Measurements from ENCODE around the gene ANKRD13C. TPM values are rescaled to one million over a fixed set of nuclear protein-coding genes. Genes with fewer than 3 reads are reported as not detected.

The ANKRD13C gene
- total RNA-seq, 2 donors from 2014 or later: 22.6 to 25.2 TPM

GRCh38 chr1:70247122-70247521, 107.4 kb downstream of the ANKRD13C start:
- no peaks in the 10 kb centered on the region for H3K9me3 Mint-ChIP-seq
- H3K36me3 ChIP-seq (ENCODE audit: control insufficient read depth, insufficient read depth, low read length): peaks cover 100% of the 10 kb centered on the region

GRCh38 chr1:70239940-70240339, 114.6 kb downstream of the ANKRD13C start:
- DNase-seq: no peak
- H3K9ac ChIP-seq (ENCODE audit: extremely low read depth, low read length, poor library complexity, severe bottlenecking): no peak overlapping the region
- H3K36me3 ChIP-seq (ENCODE audit: control insufficient read depth, insufficient read depth, low read length): peaks cover 98% of the 10 kb centered on the region
- Mint-ChIP-seq H3K27me3 (ENCODE audit: insufficient read depth) (no peaks in the 10 kb centered on the region), H3K4me1 (peaks cover 3% of the 10 kb centered on the region), H3K4me3 (no peak overlapping the region), H3K27ac (no peak overlapping the region), H3K36me3 (ENCODE audit: low read depth) (peaks cover 78% of the 10 kb centered on the region), H3K9me3 (no peaks in the 10 kb centered on the region)
- H3K27ac ChIP-seq (ENCODE audit: low read depth, low read length): no peak overlapping the region
- TF ChIP-seq, protein P1, sequence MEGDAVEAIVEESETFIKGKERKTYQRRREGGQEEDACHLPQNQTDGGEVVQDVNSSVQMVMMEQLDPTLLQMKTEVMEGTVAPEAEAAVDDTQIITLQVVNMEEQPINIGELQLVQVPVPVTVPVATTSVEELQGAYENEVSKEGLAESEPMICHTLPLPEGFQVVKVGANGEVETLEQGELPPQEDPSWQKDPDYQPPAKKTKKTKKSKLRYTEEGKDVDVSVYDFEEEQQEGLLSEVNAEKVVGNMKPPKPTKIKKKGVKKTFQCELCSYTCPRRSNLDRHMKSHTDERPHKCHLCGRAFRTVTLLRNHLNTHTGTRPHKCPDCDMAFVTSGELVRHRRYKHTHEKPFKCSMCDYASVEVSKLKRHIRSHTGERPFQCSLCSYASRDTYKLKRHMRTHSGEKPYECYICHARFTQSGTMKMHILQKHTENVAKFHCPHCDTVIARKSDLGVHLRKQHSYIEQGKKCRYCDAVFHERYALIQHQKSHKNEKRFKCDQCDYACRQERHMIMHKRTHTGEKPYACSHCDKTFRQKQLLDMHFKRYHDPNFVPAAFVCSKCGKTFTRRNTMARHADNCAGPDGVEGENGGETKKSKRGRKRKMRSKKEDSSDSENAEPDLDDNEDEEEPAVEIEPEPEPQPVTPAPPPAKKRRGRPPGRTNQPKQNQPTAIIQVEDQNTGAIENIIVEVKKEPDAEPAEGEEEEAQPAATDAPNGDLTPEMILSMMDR (conservative IDR thresholded peaks at IDR 0.05): no peak
- no peaks in the 10 kb centered on the region for H3K27me3 ChIP-seq (ENCODE audit: control insufficient read depth, insufficient read depth, low read length, poor library complexity, severe bottlenecking)
- no peaks in the 10 kb centered on the region for H3K4me1 ChIP-seq (ENCODE audit: control insufficient read depth, insufficient read depth, low read length)
- no peaks in the 10 kb centered on the region for H3K9me3 ChIP-seq (ENCODE audit: control insufficient read depth, low read length)
- no peak overlapping the region for H3K4me3 ChIP-seq (ENCODE audit: low read length)

More at GRCh38 chr1:70247122-70247521, 107.4 kb downstream of the ANKRD13C start:
- Mint-ChIP-seq H3K27me3 (ENCODE audit: insufficient read depth) (no peaks in the 10 kb centered on the region), H3K4me1 (peaks cover 3% of the 10 kb centered on the region), H3K36me3 (ENCODE audit: low read depth) (peaks cover 84% of the 10 kb centered on the region), H3K27ac (no peak overlapping the region), H3K4me3 (no peak overlapping the region)
- H3K9ac ChIP-seq (ENCODE audit: extremely low read depth, low read length, poor library complexity, severe bottlenecking): no peak overlapping the region
- DNase-seq: no peak
- no peaks in the 10 kb centered on the region for H3K9me3 ChIP-seq (ENCODE audit: control insufficient read depth, low read length)
- TF ChIP-seq, protein P1 (conservative IDR thresholded peaks at IDR 0.05): no peak
- H3K27ac ChIP-seq (ENCODE audit: low read depth, low read length): no peak overlapping the region
- no peaks in the 10 kb centered on the region for H3K27me3 ChIP-seq (ENCODE audit: control insufficient read depth, insufficient read depth, low read length, poor library complexity, severe bottlenecking)
- no peak overlapping the region for H3K4me3 ChIP-seq (ENCODE audit: low read length)
- no peaks in the 10 kb centered on the region for H3K4me1 ChIP-seq (ENCODE audit: control insufficient read depth, insufficient read depth, low read length)

GRCh38 chr1:70234733-70235132, 119.8 kb downstream of the ANKRD13C start:
- H3K9me3 Mint-ChIP-seq: no peaks in the 10 kb centered on the region
- H3K36me3 ChIP-seq (ENCODE audit: control insufficient read depth, insufficient read depth, low read length): peaks cover 99% of the 10 kb centered on the region
- H3K27ac ChIP-seq (ENCODE audit: low read depth, low read length): no peak overlapping the region

More at GRCh38 chr1:70234733-70235132, 119.8 kb downstream of the ANKRD13C start:
- no peaks in the 10 kb centered on the region for H3K27me3 ChIP-seq (ENCODE audit: control insufficient read depth, insufficient read depth, low read length, poor library complexity, severe bottlenecking)
- H3K9ac ChIP-seq (ENCODE audit: extremely low read depth, low read length, poor library complexity, severe bottlenecking): no peak overlapping the region
- no peaks in the 10 kb centered on the region for H3K9me3 ChIP-seq (ENCODE audit: control insufficient read depth, low read length)
- H3K4me1 Mint-ChIP-seq: no peaks in the 10 kb centered on the region
- no peaks in the 10 kb centered on the region for H3K4me1 ChIP-seq (ENCODE audit: control insufficient read depth, insufficient read depth, low read length)
- no peak overlapping the region for H3K4me3 Mint-ChIP-seq
- H3K27ac Mint-ChIP-seq: no peak overlapping the region
- TF ChIP-seq, protein P1 (conservative IDR thresholded peaks at IDR 0.05): no peak
- no peak overlapping the region for H3K4me3 ChIP-seq (ENCODE audit: low read length)
- H3K27me3 Mint-ChIP-seq (ENCODE audit: insufficient read depth): no peaks in the 10 kb centered on the region
- no peak for DNase-seq
- H3K36me3 Mint-ChIP-seq (ENCODE audit: low read depth): peaks cover 84% of the 10 kb centered on the region

Measured in endodermal cell (in vitro differentiated cells).